H1 (cell line): Measurements from ENCODE around the gene SPTLC3. TPM values are rescaled to one million over a fixed set of nuclear protein-coding genes. Genes with fewer than 3 reads are reported as not detected.

ENCODE experiments used
- CTCF ChIA-PET: fragments of 300-600 bp; sonication (Branson Sonifier 250); formaldehyde crosslinking; loops from one replicate; lab custom pipeline; 2021; ENCODE audit not compliant: partially characterized antibody; lab: Charles Lee
- POLR2A ChIA-PET: fragments of 300-600 bp; sonication (Branson Sonifier 250); formaldehyde crosslinking; loops from one replicate; lab custom pipeline; 2021; ENCODE audit warnings: inconsistent platforms; ENCODE audit not compliant: partially characterized antibody; lab: Charles Lee
- DNase-seq, 2 experiments: peaks; one replicate each; pipeline versions ENCODE4 v3.0.0 to v3.0.0-alpha.2; 2010 to 2022; ENCODE audit warnings: low spot score in 2 of 2, low read depth in 1 of 2, mixed read lengths in 1 of 2
- FAIRE-seq: peaks from 2 replicates; lab custom pipeline; 2011; peaks lifted over from hg19 to GRCh38; lab: Jason Lieb, UNC
- H2AFZ ChIP-seq: 2 replicates; pipeline ENCODE4 v1.8.1; 2012; ENCODE audit warnings: low read length, inconsistent platforms
- H2AK5ac ChIP-seq: 2 replicates; pipeline ENCODE4 v1.6.1; 2013; ENCODE audit warnings: low read depth, low read length
- H2BK120ac ChIP-seq: replicated peaks from 2 replicates; pipeline ENCODE3; 2013; ENCODE audit warnings: low read depth, low read length, inconsistent platforms
- H2BK12ac ChIP-seq: 2 replicates; pipeline ENCODE4 v1.6.1; 2013; ENCODE audit warnings: low read depth, low read length
- H2BK15ac ChIP-seq: 2 replicates; pipeline ENCODE4 v1.6.1; 2013; ENCODE audit warnings: low read length
- H2BK20ac ChIP-seq: 2 replicates; pipeline ENCODE4 v1.6.1; 2013; ENCODE audit warnings: low read length
- H2BK5ac ChIP-seq: 2 replicates; pipeline ENCODE4 v1.6.1; 2013; ENCODE audit warnings: low read depth, low read length
- H3K14ac ChIP-seq: 2 replicates; pipeline ENCODE4 v1.6.1; 2013; ENCODE audit warnings: inconsistent platforms; ENCODE audit not compliant: insufficient read length
- H3K18ac ChIP-seq: 2 replicates; pipeline ENCODE4 v1.6.1; 2013; ENCODE audit warnings: low read length; ENCODE audit errors: extremely low read depth
- H3K23ac ChIP-seq: 2 replicates; pipeline ENCODE4 v1.6.1; 2013; ENCODE audit warnings: inconsistent platforms; ENCODE audit not compliant: insufficient read length
- H3K23me2 ChIP-seq: 2 replicates; pipeline ENCODE4 v1.6.1; 2013; ENCODE audit warnings: low read depth, low read length
- H3K27ac ChIP-seq: 2 replicates; pipeline ENCODE4 v1.6.1; 2011; ENCODE audit warnings: low read depth, low read length, inconsistent platforms
- H3K27me3 ChIP-seq, 4 experiments: replicated peaks in 1 of 4; 1 replicate in 1 of 4; 2 replicates in 3 of 4; pipeline versions ENCODE4 v1.6.1 to v1.8.1; 2011 to 2013; ENCODE audit warnings: low read length in 3 of 4, mild to moderate bottlenecking in 3 of 4, inconsistent platforms in 2 of 4, mixed read lengths in 2 of 4, moderate library complexity in 1 of 4; ENCODE audit not compliant: control insufficient read depth in 3 of 4, insufficient read depth in 3 of 4; ENCODE audit errors: extremely low read depth in 1 of 4
- H3K36me3 ChIP-seq, 4 experiments: 2 replicates each; pipeline versions ENCODE4 v1.6.1 to v1.8.1; 2011 to 2013; ENCODE audit warnings: mild to moderate bottlenecking in 4 of 4, low read length in 3 of 4, moderate library complexity in 2 of 4, control low read depth in 1 of 4, inconsistent platforms in 1 of 4; ENCODE audit not compliant: insufficient read depth in 4 of 4, control insufficient read depth in 2 of 4
- H3K4ac ChIP-seq: replicated peaks from 2 replicates; pipeline ENCODE3; 2013; ENCODE audit warnings: low read length, low read depth, mixed read lengths, inconsistent platforms; ENCODE audit not compliant: insufficient read length
- H3K4me1 ChIP-seq, 4 experiments: replicated peaks in 1 of 4; 1 replicate in 1 of 4; 2 replicates in 3 of 4; pipeline versions ENCODE4 v1.6.1 to v1.8.1; 2011 to 2013; ENCODE audit warnings: low read length in 3 of 4, inconsistent platforms in 2 of 4, mixed read lengths in 1 of 4; ENCODE audit not compliant: insufficient read depth in 4 of 4, control insufficient read depth in 3 of 4
- H3K4me2 ChIP-seq, 2 experiments: 2 replicates each; pipeline versions ENCODE4 v1.6.1 to v1.8.1; 2011 to 2013; ENCODE audit warnings: low read depth in 2 of 2, low read length in 2 of 2, control low read depth in 1 of 2, inconsistent platforms in 1 of 2, mild to moderate bottlenecking in 1 of 2; ENCODE audit not compliant: insufficient read depth in 1 of 2
- H3K4me3 ChIP-seq, 4 experiments: fragments of 200-600, 300-600 bp in 1 of 4; sonication (generic), shearing (Covaris generic), sonication (Bioruptor Twin) in 1 of 4; 2 replicates each; pipeline versions ENCODE4 v1.5.1 to v1.8.1; 2011 to 2016; ENCODE audit warnings: low read length in 4 of 4, low read depth in 3 of 4, control low read depth in 2 of 4, inconsistent platforms in 2 of 4, mild to moderate bottlenecking in 2 of 4, mixed read lengths in 1 of 4, moderate library complexity in 1 of 4; ENCODE audit not compliant: insufficient read depth in 2 of 4; ENCODE audit errors: extremely low read depth in 1 of 4
- H3K56ac ChIP-seq: replicated peaks from 2 replicates; pipeline ENCODE3; 2013; ENCODE audit warnings: low read depth, mild to moderate bottlenecking, mixed read lengths, low read length, inconsistent platforms; ENCODE audit not compliant: insufficient read length
- H3K79me1 ChIP-seq: 2 replicates; pipeline ENCODE4 v1.6.1; 2013; ENCODE audit warnings: low read depth, low read length, control low read depth
- H3K79me2 ChIP-seq, 2 experiments: 2 replicates each; pipeline versions ENCODE4 v1.6.1 to v1.8.1; 2012 to 2013; ENCODE audit warnings: low read length in 2 of 2, mild to moderate bottlenecking in 2 of 2, inconsistent platforms in 1 of 2; ENCODE audit not compliant: insufficient read depth in 2 of 2, control insufficient read depth in 1 of 2
- H3K9ac ChIP-seq, 4 experiments: replicated peaks in 1 of 4; 1 replicate in 1 of 4; 2 replicates in 3 of 4; pipeline versions ENCODE4 v1.6.1 to v1.8.1; 2011 to 2013; ENCODE audit warnings: low read depth in 3 of 4, low read length in 3 of 4, control low read depth in 2 of 4, mild to moderate bottlenecking in 2 of 4, moderate library complexity in 2 of 4, inconsistent platforms in 1 of 4; ENCODE audit errors: extremely low read depth in 1 of 4
- H3K9me3 ChIP-seq, 2 experiments: 2 replicates each; pipeline versions ENCODE4 v1.6.1 to v1.8.1; 2012 to 2013; ENCODE audit warnings: mild to moderate bottlenecking in 2 of 2, moderate library complexity in 2 of 2, control low read depth in 1 of 2, inconsistent platforms in 1 of 2, low read depth in 1 of 2, low read length in 1 of 2, mixed read lengths in 1 of 2; ENCODE audit not compliant: insufficient read depth in 2 of 2
- H4K20me1 ChIP-seq, 2 experiments: replicated peaks in 1 of 2; 2 replicates each; pipeline versions ENCODE3 to v1.8.1; 2011 to 2013; ENCODE audit warnings: inconsistent platforms in 2 of 2, low read length in 2 of 2, mild to moderate bottlenecking in 1 of 2; ENCODE audit not compliant: insufficient read depth in 2 of 2, control insufficient read depth in 1 of 2
- H4K5ac ChIP-seq: 2 replicates; pipeline ENCODE4 v1.6.1; 2013; ENCODE audit warnings: low read length, low read depth, mixed read lengths, inconsistent platforms; ENCODE audit not compliant: insufficient read length
- H4K8ac ChIP-seq: 2 replicates; pipeline ENCODE4 v1.8.0; 2013; ENCODE audit warnings: mild to moderate bottlenecking, moderate library complexity, low read length, inconsistent platforms; ENCODE audit not compliant: insufficient read depth; ENCODE audit errors: extremely low read depth
- H4K91ac ChIP-seq: replicated peaks from 2 replicates; pipeline ENCODE3; 2013; ENCODE audit warnings: low read length, mixed read lengths, inconsistent platforms; ENCODE audit not compliant: insufficient read length
- BRCA1 ChIP-seq: IDR thresholded peaks from 2 replicates; pipeline ENCODE4 v1.6.1; 2012; ENCODE audit warnings: low read depth, low read length, improper control_type of control experiment
- CBX5 ChIP-seq: fragments of 300-800, 300-1000 bp; sonication (generic); IDR thresholded peaks from 2 replicates; pipeline ENCODE4 v1.7.1; 2016; ENCODE audit warnings: antibody characterized with exemption, low read length, low read depth
- CBX8 ChIP-seq: fragments of 300-800, 300-1000 bp; sonication (generic); IDR thresholded peaks from 2 replicates; pipeline ENCODE4 v1.7.1; 2016; ENCODE audit warnings: low read depth, low read length, borderline replicate concordance
- CHD1 ChIP-seq: IDR thresholded peaks from 2 replicates; pipeline ENCODE4 v1.6.1; 2012; ENCODE audit warnings: low read depth, low read length, improper control_type of control experiment
- KDM4A ChIP-seq: IDR thresholded peaks from one replicate; pipeline ENCODE4 v1.7.1; 2012; ENCODE audit warnings: low read depth, mild to moderate bottlenecking, moderate library complexity, low read length, inconsistent platforms; ENCODE audit not compliant: severe bottlenecking
- NANOG ChIP-seq: IDR thresholded peaks from 2 replicates; pipeline ENCODE4 v1.6.1; 2011; ENCODE audit warnings: low read length, low read depth, mild to moderate bottlenecking, inconsistent platforms; ENCODE audit not compliant: insufficient read depth, poor library complexity, severe bottlenecking
- POLR2A ChIP-seq, 2 experiments: IDR thresholded peaks; 1 replicate in 1 of 2; 2 replicates in 1 of 2; pipeline ENCODE4 v1.6.1; 2011; ENCODE audit warnings: low read depth in 2 of 2, low read length in 2 of 2, mild to moderate bottlenecking in 2 of 2; ENCODE audit errors: control extremely low read depth in 1 of 2
- RAD21 ChIP-seq, 2 experiments: IDR thresholded peaks in 1 of 2; conservative IDR thresholded peaks in 1 of 2; 2 replicates each; pipeline ENCODE4 v1.6.1; 2011; ENCODE audit warnings: low read depth in 2 of 2, low read length in 2 of 2, improper control_type of control experiment in 1 of 2, inconsistent platforms in 1 of 2, mild to moderate bottlenecking in 1 of 2, moderate library complexity in 1 of 2
- SAP30 ChIP-seq: fragments of 300-600 bp; sonication (generic); IDR thresholded peaks from 2 replicates; pipeline ENCODE4 v1.7.1; 2012; ENCODE audit warnings: low read length, moderate library complexity, mild to moderate bottlenecking, inconsistent platforms; ENCODE audit not compliant: insufficient read depth, insufficient replicate concordance
- SIX5 ChIP-seq: IDR thresholded peaks from 2 replicates; pipeline ENCODE4 v1.6.1; 2011; ENCODE audit warnings: mild to moderate bottlenecking, low read depth, low read length
- SRF ChIP-seq: IDR thresholded peaks from 2 replicates; pipeline ENCODE4 v1.6.1; 2011; ENCODE audit warnings: mild to moderate bottlenecking, low read depth, low read length, moderate library complexity
- whole genome bisulfite sequencing, 2 experiments: shearing (Covaris generic) in 1 of 2; methylation state at CpG; one replicate each; pipeline versions ENCODE4 v1.1.6 to v1.1.7; 2013 to 2015; ENCODE audit warnings: low lambda C conversion rate in 2 of 2, mixed read lengths in 2 of 2, inconsistent platforms in 1 of 2, low coverage in 1 of 2, missing lambda C conversion rate in 1 of 2; ENCODE audit not compliant: insufficient replicate concordance in 2 of 2, insufficient coverage in 1 of 2, insufficient read length in 1 of 2; ENCODE audit errors: extremely low coverage in 1 of 2, missing lambda C conversion rate in 1 of 2; 5-methylcytosine and 5-hydroxymethylcytosine counted together
- polyA plus RNA-seq, 7 experiments: library from polyadenylated mRNA; depleted of rRNA in 3 of 7; stranded (reverse) in 5 of 7; unstranded in 2 of 7; fragments of >200 nt in 5 of 7; fragments of 200-250 nt in 2 of 7; gene quantifications; 1 replicate in 5 of 7; 2 replicates in 1 of 7; 4 replicates in 1 of 7; pipeline versions ENCODE4 v1.2.1 to v1.2.3, GENCODE V29; 2011 to 2013; ENCODE audit warnings: missing spikeins in 2 of 7, mixed read lengths in 2 of 7
- total RNA-seq: library from RNA; stranded (reverse); fragmentation: NEBNext Ultra II Directional; extraction: Animal tissue kit (Norgen Biotek cat#: 25700); gene quantifications from 2 replicates; pipeline ENCODE4 v1.2.1, GENCODE V29; 2021

The SPTLC3 gene
- total and polyA plus RNA-seq, 2 of the 8 experiments (the other 6 are each of a cell fraction or from before 2014, with no cell fraction given) = 0.23 to 0.82 TPM

GRCh38 chr20:13120471-13120870 is 111.7 kb downstream of the SPTLC3 start:
- Histone ChIP-seq H3K27me3 (no peaks in the 10 kb centered on the region), H3K79me2 (no peaks in the 10 kb centered on the region), H3K9me3 (no peaks in the 10 kb centered on the region), H3K23ac (no peak overlapping the region)
- TF ChIP-seq SRF (no peak), BRCA1 (no peak), POLR2A (IDR thresholded peaks at IDR 0.05; ENCODE audit: control extremely low read depth in 1 of 2, low read depth in 2 of 2, low read length in 2 of 2) (no peak), SIX5 (no peak), CBX8 (no peak), CBX5 (no peak), CHD1 (no peak), RAD21 (IDR thresholded peaks at IDR 0.05 in 1 of 2, conservative IDR thresholded peaks at IDR 0.05 in 1 of 2; ENCODE audit: low read depth in 2 of 2, low read length in 2 of 2) (no peak), SAP30 (no peak), KDM4A (no peak), NANOG (no peak)
- TF ChIP-seq, all 59 proteins: peak for 0
- CTCF ChIA-PET = interaction anchor here (0.6 to 4.8 kb wide), 19 partner anchors 10 to 427 kb away, joined by 3 to 43 read pairs (median 5); no protein-coding TSS in a partner anchor
- Histone ChIP-seq H3K56ac (no peak overlapping the region), H3K14ac (no peak overlapping the region), H4K20me1 (no peaks in the 10 kb centered on the region), H3K9ac (no peak overlapping the region), H2AK5ac (no peak overlapping the region), H2AFZ (no peak overlapping the region), H2BK20ac (no peak overlapping the region), H3K18ac (no peak overlapping the region), H3K4ac (no peak overlapping the region), H4K8ac (no peak overlapping the region), H4K5ac (no peak overlapping the region), H4K91ac (no peak overlapping the region), H3K27ac (no peak overlapping the region), H2BK120ac (no peak overlapping the region), H3K36me3 (no peaks in the 10 kb centered on the region), H3K79me1 (no peaks in the 10 kb centered on the region), H3K4me2 (no peak overlapping the region), H2BK5ac (no peak overlapping the region), H3K23me2 (no peaks in the 10 kb centered on the region), H3K4me1 (no peaks in the 10 kb centered on the region; a peak in 1 of 7 replicates), H2BK15ac (no peak overlapping the region), H3K4me3 (no peak overlapping the region), H2BK12ac (no peak overlapping the region)
- WGBS, 2 experiments = 86% methylated on average over 1 of the region's 1 CpG; no CpG with 5 or more reads in 1 of the 2 experiments
- FAIRE-seq = no peak
- POLR2A ChIA-PET = no interaction called here
- DNase-seq = no peak
